OCI-LY3 (cell line): ENCODE data around the gene CHD3.

Source experiments
- H2AFZ ChIP-seq: fragments of 200-600, 300-600 bp; shearing (Covaris generic); 2 replicates; pipeline ENCODE4 v1.6.0; 2014; ENCODE audit warnings: antibody characterized with exemption, low read depth, low read length
- H3K27ac ChIP-seq: fragments of 200-600, 300-600 bp; sonication (generic); 2 replicates; pipeline ENCODE4 v1.5.1; 2014; ENCODE audit warnings: mild to moderate bottlenecking, low read length, moderate library complexity, mixed read lengths
- H3K27me3 ChIP-seq: fragments of 200-600, 300-600 bp; sonication (generic); 2 replicates; pipeline ENCODE4 v1.6.1; 2014; ENCODE audit warnings: low read depth, low read length, mixed read lengths
- H3K36me3 ChIP-seq: fragments of 200-600, 300-600 bp; sonication (generic); replicated peaks from 2 replicates; pipeline ENCODE3; 2014; ENCODE audit warnings: low read depth, low read length, mixed read lengths
- H3K4me1 ChIP-seq: fragments of 300-600, 200-600 bp; sonication (generic); 2 replicates; pipeline ENCODE4 v1.6.1; 2014; ENCODE audit warnings: low read length, mixed read lengths
- H3K4me2 ChIP-seq: fragments of 200-600, 300-600 bp; sonication (generic); 2 replicates; pipeline ENCODE4 v1.6.1; 2014; ENCODE audit warnings: low read length, mixed read lengths
- H3K4me3 ChIP-seq: fragments of 300-600, 200-600 bp; sonication (generic); 2 replicates; pipeline ENCODE4 v1.5.1; 2014; ENCODE audit warnings: antibody characterized with exemption, mild to moderate bottlenecking, low read length, moderate library complexity
- H3K79me2 ChIP-seq: fragments of 300-600, 200-600 bp; shearing (Covaris generic); 2 replicates; pipeline ENCODE4 v1.6.1; 2014; ENCODE audit warnings: mild to moderate bottlenecking, low read length, mixed read lengths
- H3K9ac ChIP-seq: fragments of 300-600, 200-600 bp; shearing (Covaris generic); 2 replicates; pipeline ENCODE4 v1.6.0; 2014; ENCODE audit warnings: mild to moderate bottlenecking, low read length, moderate library complexity
- H3K9me3 ChIP-seq: fragments of 200-600, 300-600 bp; shearing (Covaris generic); 2 replicates; pipeline ENCODE4 v1.6.1; 2014; ENCODE audit warnings: low read length, mixed read lengths; ENCODE audit not compliant: insufficient read depth
- H4K20me1 ChIP-seq: fragments of 200-600, 300-600 bp; sonication (generic); 2 replicates; pipeline ENCODE4 v1.6.1; 2016; ENCODE audit warnings: low read length, mixed read lengths; ENCODE audit not compliant: insufficient read depth
- EZH2phosphoT487 ChIP-seq: fragments of 200-600 bp; shearing (Covaris generic); IDR thresholded peaks from 2 replicates; pipeline ENCODE4 v1.6.1; 2018; ENCODE audit warnings: antibody characterized with exemption, mixed run types, low read depth
- TF ChIP-seq, protein P1 (sequence below): fragments of 200-600, 300-600 bp; sonication (generic); IDR thresholded peaks from 2 replicates; pipeline ENCODE4 v1.5.1; 2014; ENCODE audit warnings: antibody characterized with exemption, low read length, low read depth

The CHD3 gene

DNA sequence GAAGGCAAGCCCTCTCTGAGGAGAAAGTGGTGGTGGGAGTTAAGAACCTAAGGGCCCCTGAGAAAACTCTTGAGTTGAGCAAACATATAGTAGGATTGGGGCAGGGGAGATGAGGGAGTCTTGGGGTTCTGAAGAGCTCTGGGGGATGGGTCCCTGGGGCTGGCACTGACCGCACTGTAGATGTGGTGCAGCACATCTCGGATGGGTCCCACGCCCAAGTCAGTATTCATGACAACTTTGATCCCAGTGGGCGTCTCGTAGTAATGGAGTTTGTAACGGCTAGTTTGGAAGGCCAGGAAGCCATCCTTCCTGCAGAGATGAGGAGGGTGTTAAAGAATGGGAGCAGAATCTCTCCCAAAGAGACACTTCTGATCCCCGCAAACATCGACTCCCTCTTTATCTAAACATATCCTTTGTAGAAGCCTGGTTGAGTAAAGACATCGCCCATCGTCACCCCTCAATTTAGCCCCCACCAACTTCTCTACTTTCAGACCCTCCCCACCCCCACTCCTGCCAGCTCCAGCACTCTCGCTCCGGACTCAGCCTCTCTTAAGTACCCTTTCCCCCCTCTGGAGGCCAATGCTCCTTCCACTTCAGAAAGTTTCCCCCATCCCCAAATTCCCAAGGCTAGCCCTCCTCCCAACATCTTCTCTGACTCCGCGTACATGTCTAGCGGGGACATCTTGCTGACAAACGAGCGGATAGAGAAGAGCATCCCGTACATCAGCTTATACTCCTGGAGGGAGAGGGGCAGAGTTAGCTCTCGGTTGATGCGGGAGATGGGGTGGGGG is 42.4 kb downstream of the CHD3 start:
- H2AFZ ChIP-seq: no peak overlapping the region
- peaks cover 15% of the 10 kb centered on the region for H3K4me1 ChIP-seq
- no peaks in the 10 kb centered on the region for H4K20me1 ChIP-seq
- H3K9ac ChIP-seq: peak overlapping the region; percentile 87
- H3K27me3 ChIP-seq: no peaks in the 10 kb centered on the region
- H3K79me2 ChIP-seq: peaks cover 21% of the 10 kb centered on the region
- H3K4me2 ChIP-seq: peak overlapping the region; percentile 96
- H3K36me3 ChIP-seq: peaks cover 5% of the 10 kb centered on the region
- TF ChIP-seq, protein P1, sequence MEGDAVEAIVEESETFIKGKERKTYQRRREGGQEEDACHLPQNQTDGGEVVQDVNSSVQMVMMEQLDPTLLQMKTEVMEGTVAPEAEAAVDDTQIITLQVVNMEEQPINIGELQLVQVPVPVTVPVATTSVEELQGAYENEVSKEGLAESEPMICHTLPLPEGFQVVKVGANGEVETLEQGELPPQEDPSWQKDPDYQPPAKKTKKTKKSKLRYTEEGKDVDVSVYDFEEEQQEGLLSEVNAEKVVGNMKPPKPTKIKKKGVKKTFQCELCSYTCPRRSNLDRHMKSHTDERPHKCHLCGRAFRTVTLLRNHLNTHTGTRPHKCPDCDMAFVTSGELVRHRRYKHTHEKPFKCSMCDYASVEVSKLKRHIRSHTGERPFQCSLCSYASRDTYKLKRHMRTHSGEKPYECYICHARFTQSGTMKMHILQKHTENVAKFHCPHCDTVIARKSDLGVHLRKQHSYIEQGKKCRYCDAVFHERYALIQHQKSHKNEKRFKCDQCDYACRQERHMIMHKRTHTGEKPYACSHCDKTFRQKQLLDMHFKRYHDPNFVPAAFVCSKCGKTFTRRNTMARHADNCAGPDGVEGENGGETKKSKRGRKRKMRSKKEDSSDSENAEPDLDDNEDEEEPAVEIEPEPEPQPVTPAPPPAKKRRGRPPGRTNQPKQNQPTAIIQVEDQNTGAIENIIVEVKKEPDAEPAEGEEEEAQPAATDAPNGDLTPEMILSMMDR: no peak
- TF ChIP-seq EZH2phosphoT487: no peak
- peak overlapping the region; percentile 22; the same call in 1 of the 2 replicates for H3K27ac ChIP-seq
- H3K9me3 ChIP-seq: no peaks in the 10 kb centered on the region
- peak overlapping the region; percentile 94 for H3K4me3 ChIP-seq

DNA sequence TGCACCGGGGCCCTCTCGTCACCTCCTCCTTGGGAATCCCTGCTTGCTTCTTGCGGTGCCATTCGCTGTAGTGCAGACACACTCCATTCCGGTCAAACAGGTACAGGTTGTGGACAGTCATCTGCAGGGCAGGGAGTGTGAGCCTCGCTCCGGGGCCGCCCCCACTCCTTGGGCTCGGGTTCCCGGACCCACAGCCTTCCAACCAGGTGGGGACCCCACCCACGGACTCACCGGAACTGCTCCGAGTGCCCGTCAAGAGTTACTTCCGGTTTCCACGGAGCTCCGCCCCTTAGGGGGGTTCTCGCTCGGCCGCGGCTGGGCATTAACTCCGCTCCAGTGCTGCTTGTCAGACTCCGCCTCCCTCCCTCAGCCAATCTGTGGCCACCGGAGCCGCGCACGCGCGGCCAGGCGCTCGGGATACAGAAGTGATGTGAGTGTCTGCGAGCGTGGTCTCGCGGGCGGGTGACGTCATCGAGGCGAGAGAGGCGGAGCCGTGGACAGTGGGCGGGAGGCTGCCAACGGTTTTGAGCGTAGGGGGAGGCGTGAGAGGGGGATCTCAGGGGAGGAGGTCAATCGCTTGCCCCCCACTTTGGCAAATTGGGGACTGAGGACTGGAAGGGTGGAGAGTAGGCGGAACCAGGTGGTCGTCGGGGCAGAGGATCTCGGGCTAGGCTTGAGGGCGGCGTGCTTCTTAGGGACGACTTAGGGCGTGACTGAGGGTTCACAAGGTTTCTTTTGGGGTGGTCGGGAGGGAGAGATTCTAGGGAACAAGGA is 43.3 kb downstream of the CHD3 start, which contains the start of the genes CNTROB and TRAPPC1:
CNTROB (plus strand) TSS at position 498 of the 774 bp plus-strand sequence. CDS start 874 bp downstream, outside the sequence.
TRAPPC1 (minus strand) TSS at position 238 of the 774 bp plus-strand sequence; CDS start at position 121, 117 bp downstream.
- Histone ChIP-seq H3K9ac (peak within 1 kb of the TSS; percentile 93), H3K27me3 (no peaks in the 10 kb centered on the region), H4K20me1 (no peaks in the 10 kb centered on the region), H3K4me1 (peaks cover 15% of the 10 kb centered on the region), H2AFZ (peak within 1 kb of the TSS; percentile 84; the same call in 1 of the 2 replicates), H3K79me2 (peaks cover 21% of the 10 kb centered on the region), H3K9me3 (no peaks in the 10 kb centered on the region), H3K27ac (peak within 1 kb of the TSS; percentile 64), H3K4me2 (peak within 1 kb of the TSS; percentile 97), H3K4me3 (peak within 1 kb of the TSS; percentile 94), H3K36me3 (peaks cover 5% of the 10 kb centered on the region)
- TF ChIP-seq, protein P1: no peak
- no peak for TF ChIP-seq EZH2phosphoT487

DNA sequence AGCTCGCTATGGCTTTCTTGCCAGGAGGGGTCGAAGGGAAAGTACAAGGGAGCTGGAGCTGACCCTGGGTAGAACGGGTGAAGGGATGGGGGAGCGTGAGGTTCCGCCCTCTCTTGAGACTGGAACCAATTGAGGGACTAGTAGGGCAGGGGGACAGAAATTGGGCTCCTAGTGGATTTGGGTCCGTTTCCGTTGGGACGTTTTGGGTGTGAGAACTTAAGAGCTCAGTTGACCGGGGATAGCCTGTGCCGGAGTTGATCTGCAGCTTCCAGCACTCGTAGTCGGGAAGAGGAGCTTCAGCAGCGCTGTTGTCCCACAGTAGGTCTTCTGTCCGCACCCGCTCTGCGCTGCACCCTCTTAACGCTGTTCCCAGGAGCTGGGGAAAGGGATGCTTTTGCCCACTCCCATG is 43.9 kb downstream of the CHD3 start:
- Histone ChIP-seq H3K27me3 (no peaks in the 10 kb centered on the region), H4K20me1 (no peaks in the 10 kb centered on the region), H3K9ac (peak overlapping the region; percentile 93), H3K9me3 (no peaks in the 10 kb centered on the region), H3K27ac (peak overlapping the region; percentile 64), H3K4me3 (peak overlapping the region; percentile 94), H3K4me2 (peak overlapping the region; percentile 97), H3K4me1 (peaks cover 15% of the 10 kb centered on the region), H2AFZ (peak overlapping the region; percentile 84; the same call in 1 of the 2 replicates), H3K79me2 (peaks cover 21% of the 10 kb centered on the region), H3K36me3 (peaks cover 5% of the 10 kb centered on the region)
- no peak for TF ChIP-seq EZH2phosphoT487
- TF ChIP-seq, protein P1: no peak

DNA sequence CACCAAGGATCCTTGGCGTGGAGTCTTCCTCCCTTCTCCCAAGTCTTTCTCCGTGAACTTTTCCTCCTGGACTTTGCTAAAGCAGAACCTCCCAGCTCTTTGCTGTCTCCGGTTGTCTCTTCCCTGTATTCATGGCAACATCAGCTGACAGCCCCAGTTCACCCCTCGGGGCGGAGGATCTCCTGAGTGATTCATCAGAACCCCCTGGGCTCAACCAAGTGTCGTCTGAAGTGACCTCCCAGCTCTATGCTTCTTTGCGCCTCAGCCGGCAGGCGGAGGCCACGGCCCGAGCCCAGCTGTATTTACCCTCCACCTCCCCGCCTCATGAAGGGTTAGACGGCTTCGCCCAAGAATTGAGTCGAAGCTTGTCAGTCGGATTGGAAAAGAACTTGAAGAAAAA is 44.4 kb downstream of the CHD3 start:
- Histone ChIP-seq H3K27me3 (no peaks in the 10 kb centered on the region), H3K4me3 (peak overlapping the region; percentile 94), H3K27ac (no peak overlapping the region), H3K9ac (peak overlapping the region; percentile 93), H4K20me1 (no peaks in the 10 kb centered on the region), H3K9me3 (no peaks in the 10 kb centered on the region), H2AFZ (no peak overlapping the region), H3K4me2 (peak overlapping the region; percentile 97), H3K79me2 (peaks cover 21% of the 10 kb centered on the region), H3K4me1 (peaks cover 15% of the 10 kb centered on the region), H3K36me3 (peaks cover 5% of the 10 kb centered on the region)
- TF ChIP-seq, protein P1: no peak
- TF ChIP-seq EZH2phosphoT487: no peak
